HEK293 (cell line): ENCODE measurements around the gene DLX4.

Experiments used
- GFI1B ChIP-seq: fragments of 450-650 bp; formaldehyde crosslinking; IDR thresholded peaks from 2 replicates; pipeline ENCODE4 v1.5.1; 2016; ENCODE audit warnings: missing biosample characterization, missing genetic modification characterization
- GLIS1 ChIP-seq: fragments of 450-650 bp; formaldehyde crosslinking; IDR thresholded peaks from 2 replicates; pipeline ENCODE4 v1.5.1; 2016; ENCODE audit warnings: missing biosample characterization, missing genetic modification characterization
- MYNN ChIP-seq: fragments of 450-650 bp; formaldehyde crosslinking; IDR thresholded peaks from 2 replicates; pipeline ENCODE4 v1.5.1; 2016; ENCODE audit warnings: missing biosample characterization, missing genetic modification characterization, borderline replicate concordance
- WT1 ChIP-seq: fragments of 450-650 bp; formaldehyde crosslinking; IDR thresholded peaks from 2 replicates; pipeline ENCODE4 v1.5.1; 2016; ENCODE audit warnings: missing biosample characterization, missing genetic modification characterization
- YY1 ChIP-seq: fragments of 450-650 bp; formaldehyde crosslinking; IDR thresholded peaks from 2 replicates; pipeline ENCODE4 v1.5.1; 2018; ENCODE audit warnings: missing biosample characterization, missing genetic modification characterization
- ZBTB1 ChIP-seq: fragments of 450-650 bp; formaldehyde crosslinking; IDR thresholded peaks from 2 replicates; pipeline ENCODE4 v1.5.1; 2016; ENCODE audit warnings: missing biosample characterization, missing genetic modification characterization
- ZBTB8A ChIP-seq: fragments of 450-650 bp; formaldehyde crosslinking; IDR thresholded peaks from 2 replicates; pipeline ENCODE4 v1.5.1; 2016; ENCODE audit warnings: missing biosample characterization, missing genetic modification characterization
- ZNF10 ChIP-seq: fragments of 450-650 bp; formaldehyde crosslinking; IDR thresholded peaks from 2 replicates; pipeline ENCODE4 v1.5.1; 2017; ENCODE audit warnings: missing biosample characterization, missing genetic modification characterization
- ZNF169 ChIP-seq: fragments of 450-650 bp; formaldehyde crosslinking; IDR thresholded peaks from 2 replicates; pipeline ENCODE4 v1.5.1; 2016; ENCODE audit warnings: missing biosample characterization, missing genetic modification characterization
- ZNF19 ChIP-seq: fragments of 450-650 bp; formaldehyde crosslinking; IDR thresholded peaks from 2 replicates; pipeline ENCODE4; 2016; ENCODE audit warnings: missing biosample characterization, missing genetic modification characterization, low read depth
- ZNF23 ChIP-seq: fragments of 450-650 bp; formaldehyde crosslinking; IDR thresholded peaks from 2 replicates; pipeline ENCODE4 v1.5.1; 2016; ENCODE audit warnings: missing biosample characterization, missing genetic modification characterization, borderline replicate concordance
- ZNF274 ChIP-seq, 2 experiments: fragments of 200-500 bp in 1 of 2; fragments of 450-650 bp in 1 of 2; sonication (Bioruptor generic) in 1 of 2; formaldehyde crosslinking in 1 of 2; IDR thresholded peaks; 2 replicates each; pipeline versions ENCODE4 v1.5.1 to v1.6.1; 2014 to 2016; ENCODE audit warnings: borderline replicate concordance in 1 of 2, inconsistent platforms in 1 of 2, low read length in 1 of 2, missing biosample characterization in 1 of 2, missing genetic modification characterization in 1 of 2
- ZNF302 ChIP-seq: fragments of 450-650 bp; formaldehyde crosslinking; IDR thresholded peaks from 2 replicates; pipeline ENCODE4 v1.5.1; 2016; ENCODE audit warnings: missing biosample characterization, missing genetic modification characterization, low read depth
- ZNF416 ChIP-seq: fragments of 450-650 bp; formaldehyde crosslinking; IDR thresholded peaks from 2 replicates; pipeline ENCODE4 v1.5.1; 2016; ENCODE audit warnings: missing biosample characterization, missing genetic modification characterization
- ZNF433 ChIP-seq: fragments of 450-650 bp; formaldehyde crosslinking; IDR thresholded peaks from 2 replicates; pipeline ENCODE4 v1.5.1; 2016; ENCODE audit warnings: missing biosample characterization, missing genetic modification characterization, low read depth
- ZNF596 ChIP-seq: fragments of 450-650 bp; IDR thresholded peaks from 2 replicates; pipeline ENCODE4 v1.5.0; 2018; ENCODE audit warnings: missing biosample characterization, mild to moderate bottlenecking, missing genetic modification characterization, moderate library complexity
- ZNF623 ChIP-seq: fragments of 450-650 bp; formaldehyde crosslinking; IDR thresholded peaks from 2 replicates; pipeline ENCODE4 v1.5.1; 2016; ENCODE audit warnings: missing biosample characterization, missing genetic modification characterization
- ZNF624 ChIP-seq: fragments of 450-650 bp; formaldehyde crosslinking; IDR thresholded peaks from 2 replicates; pipeline ENCODE4 v1.5.1; 2017; ENCODE audit warnings: missing biosample characterization, missing genetic modification characterization
- ZNF629 ChIP-seq: fragments of 450-650 bp; formaldehyde crosslinking; IDR thresholded peaks from 2 replicates; pipeline ENCODE4 v1.5.1; 2017; ENCODE audit warnings: missing biosample characterization, missing genetic modification characterization
- ZNF664 ChIP-seq: fragments of 450-650 bp; formaldehyde crosslinking; IDR thresholded peaks from 2 replicates; pipeline ENCODE4 v1.5.1; 2016; ENCODE audit warnings: missing biosample characterization, missing genetic modification characterization
- ZNF670 ChIP-seq: fragments of 450-650 bp; formaldehyde crosslinking; IDR thresholded peaks from 2 replicates; pipeline ENCODE4 v1.5.1; 2016; ENCODE audit warnings: missing biosample characterization, missing genetic modification characterization, low read depth
- ZNF707 ChIP-seq: fragments of 450-650 bp; formaldehyde crosslinking; IDR thresholded peaks from 2 replicates; pipeline ENCODE4 v1.5.1; 2016; ENCODE audit warnings: missing biosample characterization, missing genetic modification characterization
- ZNF747 ChIP-seq: fragments of 450-650 bp; formaldehyde crosslinking; IDR thresholded peaks from 2 replicates; pipeline ENCODE4 v1.5.1; 2016; ENCODE audit warnings: missing biosample characterization, missing genetic modification characterization
- ZSCAN16 ChIP-seq: fragments of 450-650 bp; formaldehyde crosslinking; IDR thresholded peaks from 2 replicates; pipeline ENCODE4 v1.5.1; 2016; ENCODE audit warnings: missing biosample characterization, missing genetic modification characterization
- TF ChIP-seq, protein P1 (sequence below): fragments of 450-650 bp; formaldehyde crosslinking; IDR thresholded peaks from 2 replicates; pipeline ENCODE4 v1.5.1; 2016; ENCODE audit warnings: missing biosample characterization, missing genetic modification characterization
- TF ChIP-seq, protein P2 (sequence below): fragments of 450-650 bp; IDR thresholded peaks from 2 replicates; pipeline ENCODE4 v1.5.1; 2018; ENCODE audit warnings: missing biosample characterization, missing genetic modification characterization
- TF ChIP-seq, protein P3 (sequence below): fragments of 450-650 bp; formaldehyde crosslinking; IDR thresholded peaks from 2 replicates; pipeline ENCODE4 v1.5.1; 2017; ENCODE audit warnings: missing biosample characterization, missing genetic modification characterization
- TF ChIP-seq, protein P4 (sequence below): fragments of 450-650 bp; formaldehyde crosslinking; IDR thresholded peaks from 2 replicates; pipeline ENCODE4 v1.5.1; 2016; ENCODE audit warnings: missing biosample characterization, missing genetic modification characterization
- TF ChIP-seq, protein P5 (sequence below): fragments of 450-650 bp; formaldehyde crosslinking; IDR thresholded peaks from 2 replicates; pipeline ENCODE4 v1.5.1; 2016; ENCODE audit warnings: missing biosample characterization, missing genetic modification characterization
- TF ChIP-seq, protein P6 (sequence below): fragments of 450-650 bp; formaldehyde crosslinking; IDR thresholded peaks from 2 replicates; pipeline ENCODE4 v1.5.1; 2016; ENCODE audit warnings: missing biosample characterization, missing genetic modification characterization
- TF ChIP-seq, protein P7 (sequence below): fragments of 450-650 bp; formaldehyde crosslinking; IDR thresholded peaks from 2 replicates; pipeline ENCODE4 v1.5.1; 2016; ENCODE audit warnings: missing biosample characterization, missing genetic modification characterization

Gene DLX4

DNA sequence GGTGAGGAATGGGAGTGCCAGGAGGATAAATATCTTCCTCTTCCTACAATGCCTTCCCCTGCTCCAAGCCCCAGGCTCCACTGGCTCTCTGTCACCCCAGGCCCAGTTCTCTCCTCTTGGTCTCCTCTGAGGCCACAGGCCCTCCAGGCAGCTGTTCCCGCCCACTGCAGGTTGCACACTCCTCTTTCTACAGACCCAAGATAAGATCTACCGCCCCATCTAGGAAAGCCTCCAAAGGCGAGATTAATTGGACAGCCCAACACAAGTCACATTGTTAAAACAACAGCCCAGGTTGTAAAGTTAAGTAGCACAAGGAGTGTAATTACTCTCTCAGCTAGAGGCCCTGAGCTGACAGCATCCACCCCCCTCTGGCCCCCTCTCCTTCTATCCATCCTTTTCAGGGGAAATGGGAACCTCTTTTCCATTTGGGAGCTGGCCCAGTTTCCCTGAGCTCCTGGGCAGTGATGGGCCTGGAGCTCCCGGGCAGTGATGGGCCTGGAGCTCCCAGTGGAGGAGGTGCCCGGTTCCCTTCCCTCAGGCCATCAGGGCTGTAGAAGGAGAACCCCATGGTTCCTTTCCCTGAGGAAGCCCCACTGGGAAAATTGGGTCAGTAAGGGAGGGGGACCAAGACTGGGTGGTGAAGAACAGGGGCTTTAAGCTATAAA lies 7.3 kb downstream of the DLX4 start (continued):
- TF ChIP-seq, protein P1, sequence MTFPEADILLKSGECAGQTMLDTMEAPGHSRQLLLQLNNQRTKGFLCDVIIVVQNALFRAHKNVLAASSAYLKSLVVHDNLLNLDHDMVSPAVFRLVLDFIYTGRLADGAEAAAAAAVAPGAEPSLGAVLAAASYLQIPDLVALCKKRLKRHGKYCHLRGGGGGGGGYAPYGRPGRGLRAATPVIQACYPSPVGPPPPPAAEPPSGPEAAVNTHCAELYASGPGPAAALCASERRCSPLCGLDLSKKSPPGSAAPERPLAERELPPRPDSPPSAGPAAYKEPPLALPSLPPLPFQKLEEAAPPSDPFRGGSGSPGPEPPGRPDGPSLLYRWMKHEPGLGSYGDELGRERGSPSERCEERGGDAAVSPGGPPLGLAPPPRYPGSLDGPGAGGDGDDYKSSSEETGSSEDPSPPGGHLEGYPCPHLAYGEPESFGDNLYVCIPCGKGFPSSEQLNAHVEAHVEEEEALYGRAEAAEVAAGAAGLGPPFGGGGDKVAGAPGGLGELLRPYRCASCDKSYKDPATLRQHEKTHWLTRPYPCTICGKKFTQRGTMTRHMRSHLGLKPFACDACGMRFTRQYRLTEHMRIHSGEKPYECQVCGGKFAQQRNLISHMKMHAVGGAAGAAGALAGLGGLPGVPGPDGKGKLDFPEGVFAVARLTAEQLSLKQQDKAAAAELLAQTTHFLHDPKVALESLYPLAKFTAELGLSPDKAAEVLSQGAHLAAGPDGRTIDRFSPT, result peak; percentile 97
- TF ChIP-seq ZSCAN16 (tag by site-specific recombination) (no peak), GLIS1 (tag by site-specific recombination) (peak; percentile 99), ZNF19 (tag by site-specific recombination) (no peak), ZNF747 (tag by site-specific recombination) (no peak), ZNF23 (no peak), MYNN (tag by site-specific recombination) (no peak), ZNF302 (tag by site-specific recombination) (no peak), ZNF596 (tag by site-specific recombination) (peak; percentile 85), ZNF670 (no peak), GFI1B (tag by site-specific recombination) (peak; percentile 80), ZNF433 (tag by site-specific recombination) (no peak), ZNF624 (no peak), ZNF274 (IDR thresholded peaks at IDR 0.05; ENCODE audit: low read length) (no peak), ZNF274 (tag by site-specific recombination; IDR thresholded peaks at IDR 0.05; ENCODE audit: borderline replicate concordance) (no peak), ZNF10 (tag by site-specific recombination) (peak; percentile 58; the same call in 1 of the 2 replicates), ZNF664 (no peak), ZNF416 (tag by site-specific recombination) (no peak), ZBTB8A (tag by site-specific recombination) (peak; percentile 92), ZBTB1 (tag by site-specific recombination) (no peak), ZNF629 (tag by site-specific recombination) (peak; percentile 88), YY1 (tag by site-specific recombination) (no peak), ZNF623 (tag by site-specific recombination) (no peak; the same call in 1 of the 2 replicates), ZNF169 (tag by site-specific recombination) (no peak), WT1 (peak; percentile 100), ZNF707 (no peak)
- TF ChIP-seq, protein P2, sequence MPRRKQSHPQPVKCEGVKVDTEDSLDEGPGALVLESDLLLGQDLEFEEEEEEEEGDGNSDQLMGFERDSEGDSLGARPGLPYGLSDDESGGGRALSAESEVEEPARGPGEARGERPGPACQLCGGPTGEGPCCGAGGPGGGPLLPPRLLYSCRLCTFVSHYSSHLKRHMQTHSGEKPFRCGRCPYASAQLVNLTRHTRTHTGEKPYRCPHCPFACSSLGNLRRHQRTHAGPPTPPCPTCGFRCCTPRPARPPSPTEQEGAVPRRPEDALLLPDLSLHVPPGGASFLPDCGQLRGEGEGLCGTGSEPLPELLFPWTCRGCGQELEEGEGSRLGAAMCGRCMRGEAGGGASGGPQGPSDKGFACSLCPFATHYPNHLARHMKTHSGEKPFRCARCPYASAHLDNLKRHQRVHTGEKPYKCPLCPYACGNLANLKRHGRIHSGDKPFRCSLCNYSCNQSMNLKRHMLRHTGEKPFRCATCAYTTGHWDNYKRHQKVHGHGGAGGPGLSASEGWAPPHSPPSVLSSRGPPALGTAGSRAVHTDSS (tag by site-specific recombination), result no peak
- TF ChIP-seq, protein P3, sequence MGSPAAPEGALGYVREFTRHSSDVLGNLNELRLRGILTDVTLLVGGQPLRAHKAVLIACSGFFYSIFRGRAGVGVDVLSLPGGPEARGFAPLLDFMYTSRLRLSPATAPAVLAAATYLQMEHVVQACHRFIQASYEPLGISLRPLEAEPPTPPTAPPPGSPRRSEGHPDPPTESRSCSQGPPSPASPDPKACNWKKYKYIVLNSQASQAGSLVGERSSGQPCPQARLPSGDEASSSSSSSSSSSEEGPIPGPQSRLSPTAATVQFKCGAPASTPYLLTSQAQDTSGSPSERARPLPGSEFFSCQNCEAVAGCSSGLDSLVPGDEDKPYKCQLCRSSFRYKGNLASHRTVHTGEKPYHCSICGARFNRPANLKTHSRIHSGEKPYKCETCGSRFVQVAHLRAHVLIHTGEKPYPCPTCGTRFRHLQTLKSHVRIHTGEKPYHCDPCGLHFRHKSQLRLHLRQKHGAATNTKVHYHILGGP (tag by site-specific recombination), result peak; percentile 98
- TF ChIP-seq, protein P4, sequence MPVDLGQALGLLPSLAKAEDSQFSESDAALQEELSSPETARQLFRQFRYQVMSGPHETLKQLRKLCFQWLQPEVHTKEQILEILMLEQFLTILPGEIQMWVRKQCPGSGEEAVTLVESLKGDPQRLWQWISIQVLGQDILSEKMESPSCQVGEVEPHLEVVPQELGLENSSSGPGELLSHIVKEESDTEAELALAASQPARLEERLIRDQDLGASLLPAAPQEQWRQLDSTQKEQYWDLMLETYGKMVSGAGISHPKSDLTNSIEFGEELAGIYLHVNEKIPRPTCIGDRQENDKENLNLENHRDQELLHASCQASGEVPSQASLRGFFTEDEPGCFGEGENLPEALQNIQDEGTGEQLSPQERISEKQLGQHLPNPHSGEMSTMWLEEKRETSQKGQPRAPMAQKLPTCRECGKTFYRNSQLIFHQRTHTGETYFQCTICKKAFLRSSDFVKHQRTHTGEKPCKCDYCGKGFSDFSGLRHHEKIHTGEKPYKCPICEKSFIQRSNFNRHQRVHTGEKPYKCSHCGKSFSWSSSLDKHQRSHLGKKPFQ, result peak; percentile 90
- TF ChIP-seq, protein P5, sequence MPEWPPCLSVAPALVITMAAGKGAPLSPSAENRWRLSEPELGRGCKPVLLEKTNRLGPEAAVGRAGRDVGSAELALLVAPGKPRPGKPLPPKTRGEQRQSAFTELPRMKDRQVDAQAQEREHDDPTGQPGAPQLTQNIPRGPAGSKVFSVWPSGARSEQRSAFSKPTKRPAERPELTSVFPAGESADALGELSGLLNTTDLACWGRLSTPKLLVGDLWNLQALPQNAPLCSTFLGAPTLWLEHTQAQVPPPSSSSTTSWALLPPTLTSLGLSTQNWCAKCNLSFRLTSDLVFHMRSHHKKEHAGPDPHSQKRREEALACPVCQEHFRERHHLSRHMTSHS, result peak; percentile 97
- TF ChIP-seq, protein P6, sequence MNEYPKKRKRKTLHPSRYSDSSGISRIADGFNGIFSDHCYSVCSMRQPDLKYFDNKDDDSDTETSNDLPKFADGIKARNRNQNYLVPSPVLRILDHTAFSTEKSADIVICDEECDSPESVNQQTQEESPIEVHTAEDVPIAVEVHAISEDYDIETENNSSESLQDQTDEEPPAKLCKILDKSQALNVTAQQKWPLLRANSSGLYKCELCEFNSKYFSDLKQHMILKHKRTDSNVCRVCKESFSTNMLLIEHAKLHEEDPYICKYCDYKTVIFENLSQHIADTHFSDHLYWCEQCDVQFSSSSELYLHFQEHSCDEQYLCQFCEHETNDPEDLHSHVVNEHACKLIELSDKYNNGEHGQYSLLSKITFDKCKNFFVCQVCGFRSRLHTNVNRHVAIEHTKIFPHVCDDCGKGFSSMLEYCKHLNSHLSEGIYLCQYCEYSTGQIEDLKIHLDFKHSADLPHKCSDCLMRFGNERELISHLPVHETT (tag by site-specific recombination), result peak; percentile 95
- TF ChIP-seq, protein P7, sequence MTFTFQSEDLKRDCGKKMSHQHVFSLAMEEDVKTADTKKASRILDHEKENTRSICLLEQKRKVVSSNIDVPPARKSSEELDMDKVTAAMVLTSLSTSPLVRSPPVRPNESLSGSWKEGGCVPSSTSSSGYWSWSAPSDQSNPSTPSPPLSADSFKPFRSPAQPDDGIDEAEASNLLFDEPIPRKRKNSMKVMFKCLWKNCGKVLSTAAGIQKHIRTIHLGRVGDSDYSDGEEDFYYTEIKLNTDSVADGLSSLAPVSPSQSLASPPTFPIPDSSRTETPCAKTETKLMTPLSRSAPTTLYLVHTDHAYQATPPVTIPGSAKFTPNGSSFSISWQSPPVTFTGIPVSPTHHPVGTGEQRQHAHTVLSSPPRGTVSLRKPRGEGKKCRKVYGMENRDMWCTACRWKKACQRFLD, result no peak
